Measurements from ENCODE around the gene C11orf58.

The C11orf58 gene

DNA sequence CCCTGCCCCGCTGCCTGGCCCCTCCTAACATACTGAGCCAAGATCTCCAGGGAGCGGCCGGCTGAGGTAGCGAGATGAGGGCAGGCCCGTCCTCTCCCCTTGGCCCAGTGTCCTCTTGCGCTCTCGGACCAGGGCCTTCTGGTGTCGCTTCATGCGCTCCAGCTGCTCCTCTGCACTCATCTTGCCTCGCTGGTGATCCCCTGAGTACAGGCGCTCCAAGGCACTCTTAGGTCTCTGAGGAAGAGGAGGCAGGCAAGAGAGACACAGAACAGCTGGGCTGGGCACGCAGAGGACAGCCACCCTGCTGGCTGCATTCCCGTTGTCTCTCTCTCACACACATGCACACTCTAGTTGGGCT lies 50.6 kb downstream of the C11orf58 start:
- DNase-seq (ENCODE audit: low read depth): no peak
- TF ChIP-seq, protein P1, sequence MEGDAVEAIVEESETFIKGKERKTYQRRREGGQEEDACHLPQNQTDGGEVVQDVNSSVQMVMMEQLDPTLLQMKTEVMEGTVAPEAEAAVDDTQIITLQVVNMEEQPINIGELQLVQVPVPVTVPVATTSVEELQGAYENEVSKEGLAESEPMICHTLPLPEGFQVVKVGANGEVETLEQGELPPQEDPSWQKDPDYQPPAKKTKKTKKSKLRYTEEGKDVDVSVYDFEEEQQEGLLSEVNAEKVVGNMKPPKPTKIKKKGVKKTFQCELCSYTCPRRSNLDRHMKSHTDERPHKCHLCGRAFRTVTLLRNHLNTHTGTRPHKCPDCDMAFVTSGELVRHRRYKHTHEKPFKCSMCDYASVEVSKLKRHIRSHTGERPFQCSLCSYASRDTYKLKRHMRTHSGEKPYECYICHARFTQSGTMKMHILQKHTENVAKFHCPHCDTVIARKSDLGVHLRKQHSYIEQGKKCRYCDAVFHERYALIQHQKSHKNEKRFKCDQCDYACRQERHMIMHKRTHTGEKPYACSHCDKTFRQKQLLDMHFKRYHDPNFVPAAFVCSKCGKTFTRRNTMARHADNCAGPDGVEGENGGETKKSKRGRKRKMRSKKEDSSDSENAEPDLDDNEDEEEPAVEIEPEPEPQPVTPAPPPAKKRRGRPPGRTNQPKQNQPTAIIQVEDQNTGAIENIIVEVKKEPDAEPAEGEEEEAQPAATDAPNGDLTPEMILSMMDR (IDR thresholded peaks at IDR 0.05; ENCODE audit: low read length, missing control alignments): no peak
- no peak overlapping the region for H3K4me3 ChIP-seq (replicated peaks; ENCODE audit: low read depth, low read length)

DNA sequence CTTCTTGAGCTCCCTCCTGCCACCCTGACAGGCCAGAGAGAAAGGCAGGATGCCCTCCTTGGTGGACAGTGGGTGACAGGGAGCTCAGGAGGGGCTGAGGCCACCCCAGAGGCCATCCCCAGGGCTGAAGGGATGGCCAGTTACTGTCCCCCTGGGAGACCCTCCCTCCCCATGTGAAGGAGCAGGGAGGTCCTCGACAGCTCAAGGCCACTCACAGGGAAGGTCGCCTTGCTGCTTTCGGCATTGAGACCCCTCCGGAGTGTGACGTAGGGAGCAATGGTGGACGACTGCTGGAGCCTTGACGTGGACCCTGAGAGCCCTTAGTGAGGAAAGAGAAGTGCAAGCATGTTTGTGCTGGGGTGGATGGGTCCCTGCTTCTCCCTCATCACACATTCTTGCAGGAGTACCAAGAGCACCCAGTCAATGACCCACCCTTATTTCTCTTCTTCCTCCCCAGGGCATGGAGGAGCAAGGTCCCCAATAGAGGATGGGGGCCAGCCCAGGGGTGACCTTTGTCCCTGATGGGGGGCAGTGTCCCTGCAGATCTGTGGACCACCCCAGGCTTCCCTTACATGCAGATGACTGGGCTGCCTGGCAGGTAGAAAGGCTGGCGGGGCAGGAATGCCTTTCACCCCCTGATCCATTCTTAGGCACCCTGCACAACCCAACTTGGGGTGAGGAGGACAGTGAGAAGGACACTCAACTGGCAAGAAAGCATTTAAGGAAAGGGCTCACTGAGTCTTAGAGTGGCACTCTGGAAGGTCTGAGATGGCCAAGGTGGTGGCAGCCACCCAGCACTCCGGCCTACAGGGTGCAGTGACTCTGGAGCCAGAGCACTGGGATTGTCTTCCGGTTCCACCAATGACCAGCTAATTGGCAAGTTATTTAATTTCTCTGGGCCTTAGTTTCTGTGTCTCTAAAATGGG lies 51.4 kb downstream of the C11orf58 start:
- no peak for DNase-seq (ENCODE audit: low read depth)
- TF ChIP-seq, protein P1 (IDR thresholded peaks at IDR 0.05; ENCODE audit: low read length, missing control alignments): no peak
- H3K4me3 ChIP-seq (replicated peaks; ENCODE audit: low read depth, low read length): no peak overlapping the region

DNA sequence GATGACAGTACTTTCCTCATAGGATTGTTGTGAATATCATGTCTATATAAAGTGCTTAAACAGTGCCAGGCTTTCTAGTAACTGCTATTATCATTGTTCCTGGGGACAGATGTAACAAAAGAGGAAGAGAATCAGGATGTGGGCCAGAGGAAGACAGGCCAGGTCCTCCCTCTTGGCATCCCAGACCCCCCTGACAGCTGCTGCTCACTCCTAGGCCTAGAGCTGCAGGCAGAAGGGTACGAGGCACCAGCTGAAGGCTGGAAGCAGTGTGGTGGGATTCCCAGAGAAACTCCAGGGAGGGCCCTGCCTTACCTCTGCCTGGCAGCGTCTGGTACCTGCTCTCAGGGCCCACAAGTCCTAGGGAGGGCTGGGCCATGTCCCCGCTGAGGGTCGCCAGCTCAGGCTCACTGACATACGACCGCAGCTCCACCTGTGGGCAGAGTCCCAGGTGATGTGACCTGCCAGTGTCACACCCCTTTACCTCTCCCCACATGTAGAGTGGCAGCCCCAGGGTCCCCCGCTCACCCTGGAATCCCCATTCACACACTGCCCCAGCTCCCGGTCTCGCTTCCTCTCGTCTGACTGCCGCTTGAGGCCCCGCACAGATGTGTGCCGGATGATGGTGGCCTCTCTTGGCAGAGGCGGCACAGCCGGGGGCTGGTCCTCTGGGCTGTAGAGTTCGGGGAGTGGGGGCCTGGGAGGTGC lies 52.2 kb downstream of the C11orf58 start:
- H3K4me3 ChIP-seq (replicated peaks; ENCODE audit: low read depth, low read length): no peak overlapping the region
- DNase-seq (ENCODE audit: low read depth): no peak
- TF ChIP-seq, protein P1 (IDR thresholded peaks at IDR 0.05; ENCODE audit: low read length, missing control alignments): no peak

DNA sequence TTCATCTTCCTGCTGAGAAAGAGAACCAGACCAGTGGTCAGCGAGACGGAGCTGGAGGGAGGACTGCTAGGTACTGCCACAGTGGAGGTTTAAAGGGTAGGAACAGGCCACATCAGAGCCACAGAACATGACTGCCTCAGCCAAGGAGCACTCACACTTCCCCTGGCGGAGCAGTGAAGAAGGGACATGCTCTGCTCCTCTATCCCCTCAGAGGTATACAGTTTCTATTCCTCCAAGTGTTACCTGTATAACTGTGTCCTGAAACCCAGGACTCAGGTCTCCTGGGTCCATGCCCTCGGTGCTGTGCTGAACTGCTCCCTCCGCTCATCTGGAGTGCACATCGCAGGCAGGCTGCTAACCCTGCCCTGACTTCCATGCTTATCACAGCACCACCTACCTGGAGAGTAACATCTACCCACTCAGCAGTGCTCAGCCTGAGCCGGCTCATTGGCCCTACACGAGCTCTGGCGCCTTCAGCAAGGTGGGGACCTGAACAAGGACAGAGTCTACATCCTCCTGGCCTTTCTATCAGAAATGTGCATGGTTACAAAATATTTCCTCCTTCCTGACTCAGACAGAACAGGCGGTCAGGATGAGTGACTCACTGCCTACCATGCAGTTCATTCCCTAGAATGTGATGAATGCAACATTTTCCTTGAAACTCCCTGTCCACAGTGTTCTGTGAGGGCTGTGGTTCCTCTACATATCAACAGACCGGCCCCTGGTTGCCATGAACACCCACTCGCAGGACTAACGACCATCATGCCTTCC lies 52.9 kb downstream of the C11orf58 start:
- peak; percentile 97 for DNase-seq (ENCODE audit: low read depth)
- TF ChIP-seq, protein P1 (IDR thresholded peaks at IDR 0.05; ENCODE audit: low read length, missing control alignments): no peak
- no peak overlapping the region for H3K4me3 ChIP-seq (replicated peaks; ENCODE audit: low read depth, low read length)

DNA sequence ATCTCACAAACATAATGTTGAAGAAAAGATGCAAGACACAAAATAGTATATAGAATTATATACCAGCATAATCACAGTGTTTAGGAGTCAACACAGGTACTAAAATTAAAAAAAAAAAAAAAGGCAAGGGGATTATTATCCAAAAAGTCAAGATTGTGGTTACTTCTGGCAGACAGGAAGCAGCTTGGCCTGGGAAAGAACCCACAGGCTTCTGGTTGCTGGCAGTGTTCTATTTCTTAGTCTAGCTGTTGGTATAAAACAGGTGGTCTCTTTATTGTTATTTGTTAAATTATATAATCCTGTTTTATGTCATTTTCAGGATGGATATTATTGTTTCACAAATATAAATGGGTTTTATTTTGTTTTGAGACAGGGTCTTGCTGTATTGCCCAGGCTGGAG lies 54.0 kb downstream of the C11orf58 start:
- DNase-seq (ENCODE audit: low read depth): peak; percentile 44
- TF ChIP-seq, protein P1 (IDR thresholded peaks at IDR 0.05; ENCODE audit: low read length, missing control alignments): no peak
- no peak overlapping the region for H3K4me3 ChIP-seq (replicated peaks; ENCODE audit: low read depth, low read length)

DNA sequence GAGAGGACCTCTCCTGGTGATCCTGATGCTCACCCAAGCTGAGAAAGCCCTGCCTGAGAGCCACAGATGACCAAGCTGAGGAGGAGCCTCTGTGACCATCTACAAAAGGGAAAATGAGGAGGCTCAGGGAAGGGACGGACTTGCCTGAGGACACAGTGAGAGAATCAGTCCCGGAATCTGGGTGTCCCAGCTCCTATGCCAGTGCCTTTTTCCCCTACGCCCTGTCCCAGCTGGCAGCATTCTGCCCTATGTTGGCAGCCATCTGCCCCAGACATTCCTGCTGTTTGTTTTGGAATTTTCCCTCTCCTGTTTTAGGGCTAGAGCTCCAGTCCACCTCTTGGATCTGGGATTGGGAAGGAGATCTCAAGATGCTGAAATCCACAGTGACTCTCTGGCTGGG lies 54.6 kb downstream of the C11orf58 start:
- no peak for DNase-seq (ENCODE audit: low read depth)
- no peak overlapping the region for H3K4me3 ChIP-seq (replicated peaks; ENCODE audit: low read depth, low read length)
- TF ChIP-seq, protein P1 (IDR thresholded peaks at IDR 0.05; ENCODE audit: low read length, missing control alignments): no peak

Data from fibroblast of pulmonary artery (primary cell).